ENCODE results near the gene SLC26A4.

The SLC26A4 gene

DNA sequence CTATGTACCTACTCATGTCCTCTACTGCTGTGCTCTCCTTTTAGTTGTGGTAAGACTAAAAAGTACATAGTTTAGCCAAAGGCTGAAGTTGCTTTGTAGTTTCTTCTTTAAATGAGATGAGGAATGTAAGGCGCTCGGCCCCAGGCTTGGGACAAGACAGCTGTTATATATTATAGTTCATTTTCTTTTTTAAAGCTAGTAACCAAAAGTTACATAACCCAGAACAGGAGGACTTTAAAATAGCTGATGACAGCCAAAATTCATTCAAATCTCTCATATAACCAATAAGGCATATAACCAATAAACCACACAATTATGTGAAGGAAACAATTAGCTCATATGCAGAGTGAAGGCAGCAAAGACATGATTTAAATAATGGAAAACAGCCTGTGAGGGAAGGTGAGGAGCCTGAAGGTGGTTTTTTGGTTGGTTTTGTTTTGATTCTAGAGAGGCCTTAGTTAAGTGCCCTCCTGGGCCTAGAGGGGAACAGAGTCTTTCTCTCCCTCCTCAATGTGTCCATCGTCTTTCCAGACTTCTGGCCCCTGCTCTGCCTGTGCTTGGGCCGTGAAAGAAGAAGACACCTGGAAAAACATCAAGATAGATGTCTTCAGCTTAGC is 35.8 kb downstream of the SLC26A4 start:
- DNase-seq (ENCODE audit: low read depth, low spot score) = no peak

- DNase-seq (ENCODE audit: low read depth, low spot score) = no peak
Measured at GRCh38 chr7:107697321-107698049, 36.9 kb downstream of the SLC26A4 start.

DNA sequence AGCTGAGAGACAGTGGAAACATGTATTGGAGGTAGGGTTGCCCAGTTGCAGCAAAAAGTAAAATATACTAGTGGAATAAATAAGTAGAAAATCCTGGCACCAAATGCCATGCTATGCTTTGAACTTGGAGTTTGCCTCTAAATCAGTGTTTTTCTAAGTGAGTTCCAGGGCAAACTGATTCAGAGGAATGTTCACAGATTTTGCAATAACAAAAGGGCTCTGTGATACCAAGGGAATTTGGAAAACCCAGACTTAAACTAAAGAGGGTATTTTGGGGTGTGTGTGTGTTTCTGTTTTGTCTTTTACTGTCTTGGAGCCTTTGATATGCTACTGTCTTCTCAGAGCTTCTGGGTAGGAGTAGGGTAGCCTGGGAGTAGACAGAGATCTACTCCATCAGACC is 39.9 kb downstream of the SLC26A4 start:
- DNase-seq (ENCODE audit: low read depth, low spot score) = peak; percentile 58

DNA sequence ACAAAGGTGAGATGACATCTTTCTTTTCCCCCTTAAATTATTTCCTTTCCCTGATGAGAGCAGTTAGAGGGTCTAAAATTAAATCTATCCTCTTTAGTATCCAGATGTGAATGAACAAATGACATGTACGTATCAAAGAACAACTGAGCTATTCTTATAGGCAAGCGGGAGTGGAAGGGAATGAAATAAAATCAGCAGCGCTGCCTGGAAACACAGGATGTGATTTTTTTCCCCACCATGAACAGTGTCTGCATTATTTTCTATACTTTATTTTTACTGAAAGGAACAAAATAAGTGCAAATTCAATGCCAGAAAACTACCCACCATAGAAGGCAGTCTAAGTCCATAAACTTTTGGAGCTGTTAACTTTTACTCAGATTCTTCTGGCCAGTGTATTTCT is 40.6 kb downstream of the SLC26A4 start:
- DNase-seq (ENCODE audit: low read depth, low spot score) = no peak

DNA sequence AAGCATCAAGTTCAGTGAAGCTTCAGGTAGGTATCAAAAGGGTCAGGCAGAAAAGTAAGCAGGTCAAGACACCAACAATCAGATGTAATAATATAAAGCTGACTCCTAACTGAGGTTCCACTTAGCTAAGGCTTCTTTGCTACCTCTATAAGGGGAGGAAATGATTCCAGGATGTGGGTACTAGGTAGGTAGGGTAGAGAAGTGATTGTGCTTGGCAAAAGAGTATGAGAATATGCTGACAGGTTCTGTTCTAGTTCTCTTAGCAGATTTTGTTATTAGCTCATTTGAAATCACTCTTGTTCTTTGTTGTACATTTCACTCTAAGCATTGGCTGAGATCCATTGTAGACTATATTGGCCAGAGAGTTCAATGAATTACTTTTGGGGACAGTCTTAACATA is 42.6 kb downstream of the SLC26A4 start:
- no peak for DNase-seq (ENCODE audit: low read depth, low spot score)

- DNase-seq (ENCODE audit: low read depth, low spot score) = no peak
Measured at GRCh38 chr7:107703872-107704271, 43.2 kb downstream of the SLC26A4 start.

GRCh38 chr7:107708956-107709355 is 48.3 kb downstream of the SLC26A4 start:
- no peak for DNase-seq (ENCODE audit: low read depth, low spot score)

DNA sequence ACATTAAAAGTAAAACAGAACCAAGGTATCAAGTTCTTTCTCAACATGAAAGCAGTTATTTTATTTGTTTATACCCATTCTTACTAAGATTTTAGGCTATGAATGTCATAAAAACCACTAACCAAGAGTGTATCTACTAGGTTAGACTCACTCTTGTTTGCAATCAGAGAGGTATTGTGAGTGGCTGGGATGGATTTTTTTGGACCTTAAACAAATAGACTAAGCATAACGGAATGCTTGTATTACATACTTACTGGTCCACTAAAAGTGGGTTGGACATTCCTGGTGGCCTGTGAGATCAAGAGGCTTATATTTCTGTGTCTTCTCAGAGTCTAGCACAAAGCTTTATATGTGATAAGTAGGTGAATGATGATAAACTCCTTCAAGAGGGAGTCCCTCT is 50.7 kb downstream of the SLC26A4 start:
- peak; percentile 53 for DNase-seq (ENCODE audit: low read depth, low spot score)

- no peak for DNase-seq (ENCODE audit: low read depth, low spot score)
Measured at GRCh38 chr7:107712025-107712424, 51.4 kb downstream of the SLC26A4 start.

DNA sequence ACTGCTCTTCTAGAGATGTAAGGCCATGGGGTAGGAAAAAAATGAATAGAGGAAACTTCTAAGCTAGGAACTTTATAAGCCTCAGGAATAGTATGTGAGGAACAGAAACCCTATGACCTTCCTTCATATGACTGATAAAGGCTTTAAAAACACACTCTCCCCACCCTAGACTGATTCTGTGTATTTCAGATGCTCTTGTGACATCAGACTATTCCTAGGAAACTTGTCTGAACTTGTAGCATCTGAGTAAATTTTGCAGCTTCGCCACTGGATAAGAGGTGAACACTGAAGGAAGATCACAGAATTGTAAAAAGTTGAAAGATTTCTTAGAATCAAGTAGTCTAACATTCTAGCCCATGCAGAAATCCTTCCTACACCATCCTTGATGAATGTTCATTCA is 52.3 kb downstream of the SLC26A4 start:
- DNase-seq (ENCODE audit: low read depth, low spot score) = no peak

DNA sequence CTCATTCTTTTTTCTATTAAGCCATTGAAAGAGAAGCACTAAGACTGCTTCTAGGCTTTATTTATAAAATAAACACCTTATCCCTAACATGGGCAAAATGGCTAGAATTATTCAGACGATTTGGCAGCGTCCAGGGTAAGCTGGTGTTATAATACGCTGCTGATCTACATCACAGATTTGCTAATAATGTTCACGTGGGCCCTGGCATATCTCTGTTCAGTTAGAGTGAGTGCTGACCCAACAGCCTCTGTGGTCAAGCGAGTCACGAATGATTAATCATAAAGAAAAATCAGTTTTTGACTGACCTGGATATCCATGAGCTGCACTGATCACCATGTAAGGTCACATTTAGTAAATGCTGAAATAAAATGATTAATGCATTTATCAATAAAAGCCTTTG is 54.9 kb downstream of the SLC26A4 start:
- DNase-seq (ENCODE audit: low read depth, low spot score) = no peak

GRCh38 chr7:107718456-107719193 is 58.0 kb downstream of the SLC26A4 start:
- no peak for DNase-seq (ENCODE audit: low read depth, low spot score)

GRCh38 chr7:107721286-107721685 is 60.7 kb downstream of the SLC26A4 start:
- DNase-seq (ENCODE audit: low read depth, low spot score) = no peak

GRCh38 chr7:107723255-107723654 is 62.6 kb downstream of the SLC26A4 start:
- no peak for DNase-seq (ENCODE audit: low read depth, low spot score)

- peak; percentile 72 for DNase-seq (ENCODE audit: low read depth, low spot score)
Measured at GRCh38 chr7:107725138-107725740, 64.6 kb downstream of the SLC26A4 start.

GRCh38 chr7:107726356-107727130 is 65.9 kb downstream of the SLC26A4 start:
- no peak for DNase-seq (ENCODE audit: low read depth, low spot score)

DNA sequence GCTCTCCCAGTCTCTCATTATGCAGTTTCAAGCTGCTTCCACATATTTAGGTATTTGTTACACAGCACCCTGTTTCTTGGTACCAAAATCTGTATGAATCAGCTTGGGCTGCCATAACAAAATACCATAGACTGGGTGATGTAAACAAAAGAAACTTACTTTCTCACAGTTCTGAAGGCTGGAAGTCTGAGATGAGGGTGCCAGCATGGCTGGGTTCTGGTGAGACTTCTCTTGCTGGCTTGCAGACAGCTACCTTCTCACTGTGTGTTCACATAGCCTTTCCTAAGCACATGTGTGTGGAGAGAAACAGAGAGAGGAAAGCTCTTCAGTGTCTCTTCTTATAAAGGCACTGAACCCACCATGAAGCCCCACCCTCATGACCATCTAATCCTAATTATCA is 67.6 kb downstream of the SLC26A4 start:
- DNase-seq (ENCODE audit: low read depth, low spot score) = no peak

GRCh38 chr7:107742678-107743566 is 82.3 kb downstream of the SLC26A4 start:
- no peak for DNase-seq (ENCODE audit: low read depth, low spot score)

DNA sequence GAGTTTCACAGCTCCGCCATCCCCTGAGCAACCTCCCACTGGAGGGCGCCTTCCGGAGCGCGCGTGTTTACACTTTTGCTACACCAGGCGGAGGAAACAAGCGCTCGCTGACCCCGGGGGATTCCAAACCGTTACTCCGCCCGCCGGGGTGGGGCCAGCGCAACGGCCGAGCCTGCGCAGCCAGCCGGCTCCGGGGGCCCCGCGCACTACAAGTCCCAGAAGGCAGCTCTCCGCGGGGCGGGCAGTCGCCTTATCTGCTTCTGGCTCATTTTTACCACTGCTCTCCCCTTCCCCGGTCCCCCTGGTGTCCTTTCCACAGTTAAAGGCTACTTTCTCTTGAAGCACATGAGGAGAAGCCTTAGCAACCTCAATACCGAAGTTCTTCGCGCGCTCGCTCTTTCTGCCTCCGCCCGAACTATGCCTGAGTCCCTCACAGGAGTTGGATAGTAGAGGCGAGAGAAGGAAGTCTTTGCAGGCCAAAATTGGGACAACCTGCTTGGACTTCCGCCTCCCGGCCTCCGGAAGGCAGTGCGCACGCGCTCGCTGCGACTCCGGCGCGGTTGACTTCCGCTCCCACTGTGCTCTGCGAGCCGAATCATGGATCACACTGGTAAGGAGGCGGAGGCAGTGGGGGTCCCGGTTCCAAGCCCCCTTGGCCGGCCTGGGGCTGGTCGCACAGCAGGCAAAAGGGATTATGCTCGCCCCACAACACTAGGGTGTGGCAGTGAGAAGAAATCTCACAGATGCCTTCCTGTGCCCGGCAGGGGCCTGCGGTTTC is 83.1 kb downstream of the SLC26A4 start, which contains the start of gene CBLL1:
Gene CBLL1 (plus strand): TSS at position 576 of the 778 bp plus-strand sequence. CDS start 22 bp downstream, at position 598.
- DNase-seq (ENCODE audit: low read depth, low spot score) = peak; percentile 99

DNA sequence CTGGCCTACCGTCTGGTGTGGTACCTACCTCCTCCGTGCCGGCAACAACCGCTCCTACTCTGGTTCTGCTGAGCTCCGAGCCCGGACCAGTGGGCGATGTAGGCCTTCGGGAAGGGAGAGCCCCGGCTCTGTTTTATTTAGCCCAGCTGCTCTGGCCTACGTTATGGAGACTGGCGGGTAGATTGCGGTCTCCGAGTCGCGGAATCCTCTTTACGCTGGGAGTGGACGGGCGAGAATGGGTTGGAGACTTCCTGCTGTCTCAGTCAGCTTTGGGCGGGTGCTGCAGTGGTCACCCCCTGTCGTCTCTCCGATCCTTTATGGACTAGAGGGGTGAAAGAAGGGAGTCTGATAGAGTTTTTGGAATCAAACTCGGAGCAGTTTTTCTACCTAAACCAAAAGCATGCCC is 83.7 kb downstream of the SLC26A4 start:
- no peak for DNase-seq (ENCODE audit: low read depth, low spot score)

Measured in astrocyte of the hippocampus (primary cell).